ENCODE measurements around the gene AARS2.

Gene AARS2

GRCh38 chr6:44341095-44341890 lies 28.1 kb upstream of the AARS2 start:
- H2BK120ac ChIP-seq (ENCODE audit: low read depth, low read length) = no peak overlapping the region
- peak overlapping the region; percentile 42 for H3K14ac ChIP-seq (ENCODE audit: low read length)
- H3K23ac ChIP-seq (ENCODE audit: low read depth, low read length, poor library complexity) = no peak overlapping the region
- no peaks in the 10 kb centered on the region for H3K36me3 ChIP-seq (replicated peaks in 1 of 2; ENCODE audit: control insufficient read depth in 2 of 2, insufficient read depth in 2 of 2, low read length in 2 of 2)
- H3K79me1 ChIP-seq (ENCODE audit: low read depth, low read length) = no peaks in the 10 kb centered on the region
- H2AFZ ChIP-seq (ENCODE audit: low read length) = no peak overlapping the region
- H4K8ac ChIP-seq (ENCODE audit: low read depth, low read length) = no peak overlapping the region
- H3K27ac ChIP-seq (replicated peaks; ENCODE audit: low read length) = no peak overlapping the region
- peaks cover 0 to 50% (median 8%) of the 10 kb centered on the region in 3 experiments for H3K27me3 ChIP-seq (ENCODE audit: control insufficient read depth in 3 of 3, insufficient read depth in 3 of 3, low read depth in 1 of 3, low read length in 3 of 3)
- H3K18ac ChIP-seq (ENCODE audit: low read length) = no peak overlapping the region
- no CpG with 5 or more reads among the region's 8 CpGs for WGBS, 2 donors (ENCODE audit: extremely low coverage in 2 of 2, insufficient read length in 2 of 2, insufficient replicate concordance in 1 of 2)
- H2AK5ac ChIP-seq (ENCODE audit: low read depth, low read length) = no peak overlapping the region
- H3K4me3 ChIP-seq (ENCODE audit: low read length in 2 of 2) = no peak overlapping the region
- DNase-seq (ENCODE audit: low spot score) = no peak
- H2BK5ac ChIP-seq (ENCODE audit: low read length) = no peak overlapping the region
- H3K4me1 ChIP-seq (ENCODE audit: control insufficient read depth in 2 of 2, insufficient read depth in 1 of 2, low read depth in 1 of 2, low read length in 2 of 2) = peaks cover 0 to 25% of the 10 kb centered on the region in 2 donors
- H3K4ac ChIP-seq (ENCODE audit: low read length) = no peak overlapping the region
- no peak overlapping the region for H2BK15ac ChIP-seq (ENCODE audit: low read length)
- no peak overlapping the region for H4K91ac ChIP-seq (ENCODE audit: low read depth, low read length, poor library complexity)
- H3K9ac ChIP-seq (ENCODE audit: low read depth, low read length, poor library complexity) = no peak overlapping the region
- peaks cover 0 to 2% of the 10 kb centered on the region in 2 donors for H3K9me3 ChIP-seq (replicated peaks in 1 of 2; ENCODE audit: control insufficient read depth in 2 of 2, insufficient read depth in 1 of 2, low read depth in 1 of 2, low read length in 2 of 2)
- H2BK12ac ChIP-seq (ENCODE audit: low read length) = no peak overlapping the region
- no peak overlapping the region for H3K4me2 ChIP-seq (ENCODE audit: insufficient read depth, low read length, poor library complexity, severe bottlenecking)

GRCh38 chr6:44339763-44340625 lies 26.8 kb upstream of the AARS2 start:
- Histone ChIP-seq H3K23ac (ENCODE audit: low read depth, low read length, poor library complexity) (no peak overlapping the region), H2BK15ac (ENCODE audit: low read length) (peak overlapping the region; percentile 80), H3K4me1 (ENCODE audit: control insufficient read depth in 2 of 2, insufficient read depth in 1 of 2, low read depth in 1 of 2, low read length in 2 of 2) (peaks cover 0 to 25% of the 10 kb centered on the region in 2 donors), H3K18ac (ENCODE audit: low read length) (no peak overlapping the region), H3K36me3 (replicated peaks in 1 of 2; ENCODE audit: control insufficient read depth in 2 of 2, insufficient read depth in 2 of 2, low read length in 2 of 2) (no peaks in the 10 kb centered on the region), H3K9me3 (replicated peaks in 1 of 2; ENCODE audit: control insufficient read depth in 2 of 2, insufficient read depth in 1 of 2, low read depth in 1 of 2, low read length in 2 of 2) (peaks cover 0 to 2% of the 10 kb centered on the region in 2 donors), H3K4me3 (ENCODE audit: low read length in 2 of 2) (no peak overlapping the region), H2BK12ac (ENCODE audit: low read length) (no peak overlapping the region), H3K27me3 (ENCODE audit: control insufficient read depth in 3 of 3, insufficient read depth in 3 of 3, low read depth in 1 of 3, low read length in 3 of 3) (peaks cover 0 to 46% (median 7%) of the 10 kb centered on the region in 3 experiments), H2AFZ (ENCODE audit: low read length) (no peak overlapping the region), H3K4ac (ENCODE audit: low read length) (no peak overlapping the region), H3K79me1 (ENCODE audit: low read depth, low read length) (no peaks in the 10 kb centered on the region), H3K27ac (replicated peaks; ENCODE audit: low read length) (no peak overlapping the region), H3K9ac (ENCODE audit: low read depth, low read length, poor library complexity) (no peak overlapping the region), H2AK5ac (ENCODE audit: low read depth, low read length) (peak overlapping the region; percentile 44), H3K14ac (ENCODE audit: low read length) (no peak overlapping the region), H4K91ac (ENCODE audit: low read depth, low read length, poor library complexity) (no peak overlapping the region), H3K4me2 (ENCODE audit: insufficient read depth, low read length, poor library complexity, severe bottlenecking) (no peak overlapping the region), H2BK120ac (ENCODE audit: low read depth, low read length) (no peak overlapping the region), H4K8ac (ENCODE audit: low read depth, low read length) (no peak overlapping the region), H2BK5ac (ENCODE audit: low read length) (peak overlapping the region; percentile 9)
- no peak for DNase-seq (ENCODE audit: low spot score)
- WGBS, 2 donors (ENCODE audit: extremely low coverage in 2 of 2, insufficient read length in 2 of 2, insufficient replicate concordance in 1 of 2) = no CpG with 5 or more reads among the region's 7 CpGs

GRCh38 chr6:44339301-44339700 lies 26.2 kb upstream of the AARS2 start:
- H3K4ac ChIP-seq (ENCODE audit: low read length) = no peak overlapping the region
- peaks cover 0 to 39% (median 5%) of the 10 kb centered on the region in 3 experiments for H3K27me3 ChIP-seq (ENCODE audit: control insufficient read depth in 3 of 3, insufficient read depth in 3 of 3, low read depth in 1 of 3, low read length in 3 of 3)
- no peak overlapping the region for H4K8ac ChIP-seq (ENCODE audit: low read depth, low read length)
- peak overlapping the region; percentile 80 for H2BK15ac ChIP-seq (ENCODE audit: low read length)
- no peak overlapping the region for H3K4me2 ChIP-seq (ENCODE audit: insufficient read depth, low read length, poor library complexity, severe bottlenecking)
- peaks cover 0 to 2% of the 10 kb centered on the region in 2 donors for H3K9me3 ChIP-seq (replicated peaks in 1 of 2; ENCODE audit: control insufficient read depth in 2 of 2, insufficient read depth in 1 of 2, low read depth in 1 of 2, low read length in 2 of 2)
- no CpG with 5 or more reads among the region's 5 CpGs for WGBS, 2 donors (ENCODE audit: extremely low coverage in 2 of 2, insufficient read length in 2 of 2, insufficient replicate concordance in 1 of 2)
- no peak overlapping the region for H2BK120ac ChIP-seq (ENCODE audit: low read depth, low read length)
- H3K9ac ChIP-seq (ENCODE audit: low read depth, low read length, poor library complexity) = no peak overlapping the region
- no peak for DNase-seq (ENCODE audit: low spot score)
- peak overlapping the region; percentile 10 for H4K91ac ChIP-seq (ENCODE audit: low read depth, low read length, poor library complexity)
- no peaks in the 10 kb centered on the region for H3K36me3 ChIP-seq (replicated peaks in 1 of 2; ENCODE audit: control insufficient read depth in 2 of 2, insufficient read depth in 2 of 2, low read length in 2 of 2)
- H3K23ac ChIP-seq (ENCODE audit: low read depth, low read length, poor library complexity) = peak overlapping the region; percentile 57
- H2AFZ ChIP-seq (ENCODE audit: low read length) = no peak overlapping the region
- no peak overlapping the region for H3K4me3 ChIP-seq (ENCODE audit: low read length in 2 of 2)
- H2BK5ac ChIP-seq (ENCODE audit: low read length) = peak overlapping the region; percentile 9
- H2AK5ac ChIP-seq (ENCODE audit: low read depth, low read length) = peak overlapping the region; percentile 44
- no peak overlapping the region for H3K18ac ChIP-seq (ENCODE audit: low read length)
- no peak overlapping the region for H3K27ac ChIP-seq (replicated peaks; ENCODE audit: low read length)
- H3K79me1 ChIP-seq (ENCODE audit: low read depth, low read length) = no peaks in the 10 kb centered on the region
- no peak overlapping the region for H3K14ac ChIP-seq (ENCODE audit: low read length)
- peaks cover 0 to 25% of the 10 kb centered on the region in 2 donors for H3K4me1 ChIP-seq (ENCODE audit: control insufficient read depth in 2 of 2, insufficient read depth in 1 of 2, low read depth in 1 of 2, low read length in 2 of 2)
- H2BK12ac ChIP-seq (ENCODE audit: low read length) = no peak overlapping the region

All from neuronal stem cell (in vitro differentiated cells).